ENCODE data around the gene ACSF3. TPM values are rescaled to one million over a fixed set of nuclear protein-coding genes. Genes with fewer than 3 reads are reported as not detected.

ACSF3 gene
- 10 to 100 TPM; 61.5 to 64.4 TPM for total RNA-seq
- 10 to 100 TPM; 21.3 to 44.7 (median 22.9) TPM for polyA plus RNA-seq
- total RNA-seq = 49.1 to 96.3 (median 82.8) reads per million in 6 experiments

- Mint-ChIP-seq H3K27me3 (peaks cover 0 to 13% (median 7%) of the 10 kb centered on the region in 5 donors), H3K4me1 (peaks cover 22 to 52% (median 47%) of the 10 kb centered on the region in 4 donors), H3K27ac (peak within 1 kb of the TSS; percentile 86 to 100 (median 96)), H3K9me3 (no peaks in the 10 kb centered on the region), H3K36me3 (peaks cover 0 to 2% (median 0%) of the 10 kb centered on the region in 3 donors), H3K4me3 (peak within 1 kb of the TSS; percentile 90 to 98 (median 96))
- ATAC-seq (peak; percentile 8 to 43), DNase-seq (peak; percentile 37 to 78 (median 62))
- POLR2A ChIA-PET = interaction anchor here (0.7 to 2.3 kb wide), 18 partner anchors 9 to 406 kb away, joined by 3 to 36 read pairs (median 4); partner anchors contain the start of genes CDH15, TRAPPC2L and ZNF778
Measured at GRCh38 chr16:89093602-89094251, at the start of gene ACSF3. ACSF3 (plus strand) TSS chr16:89093852; CDS start chr16:89100682, 6,830 bp downstream.

- POLR2A ChIA-PET = no interaction called here
- ATAC-seq = no peak
- H3K4me3 Mint-ChIP-seq = no peak overlapping the region
Measured at GRCh38 chr16:89044418-89045180, 49.1 kb upstream of the ACSF3 start.

GRCh38 chr16:89045181-89045815 is 48.4 kb upstream of the ACSF3 start:
- no peak overlapping the region for H3K27ac Mint-ChIP-seq
- DNase-seq = peak in 1 of 10 donors; percentile 23
- POLR2A ChIA-PET = no interaction called here
- peaks cover 0 to 7% (median 0%) of the 10 kb centered on the region in 5 donors for H3K27me3 Mint-ChIP-seq
- no peak overlapping the region for H3K4me3 Mint-ChIP-seq
- no peaks in the 10 kb centered on the region for H3K36me3 Mint-ChIP-seq
- H3K9me3 Mint-ChIP-seq = peaks cover 0 to 11% (median 0%) of the 10 kb centered on the region in 9 donors
- ATAC-seq = no peak
- peaks cover 0 to 3% (median 1%) of the 10 kb centered on the region in 4 donors for H3K4me1 Mint-ChIP-seq

More at GRCh38 chr16:89044418-89045180, 49.1 kb upstream of the ACSF3 start:
- DNase-seq = peak in 1 of 10 donors; percentile 50
- Mint-ChIP-seq H3K27me3 (peaks cover 0 to 7% (median 0%) of the 10 kb centered on the region in 5 donors), H3K36me3 (no peaks in the 10 kb centered on the region), H3K4me1 (peaks cover 0 to 3% (median 0%) of the 10 kb centered on the region in 4 donors), H3K9me3 (peaks cover 0 to 11% (median 0%) of the 10 kb centered on the region in 9 donors), H3K27ac (peak overlapping the region in 1 of 10 donors; percentile 67)

- peaks cover 0 to 7% (median 0%) of the 10 kb centered on the region in 5 donors for H3K27me3 Mint-ChIP-seq
- H3K9me3 Mint-ChIP-seq = peaks cover 0 to 11% (median 0%) of the 10 kb centered on the region in 9 donors
- ATAC-seq (no peak), DNase-seq (no peak)
- POLR2A ChIA-PET = no interaction called here
- no peak overlapping the region for H3K4me3 Mint-ChIP-seq
- peak overlapping the region in 2 of 10 donors; percentile 4 to 86 for H3K27ac Mint-ChIP-seq
- no peaks in the 10 kb centered on the region for H3K36me3 Mint-ChIP-seq
- peaks cover 0 to 3% (median 1%) of the 10 kb centered on the region in 4 donors for H3K4me1 Mint-ChIP-seq
Measured at GRCh38 chr16:89045881-89046280, 47.8 kb upstream of the ACSF3 start.

GRCh38 chr16:89046491-89046890 is 47.2 kb upstream of the ACSF3 start:
- no peaks in the 10 kb centered on the region for H3K36me3 Mint-ChIP-seq
- no peak overlapping the region for H3K4me3 Mint-ChIP-seq
- no peak overlapping the region for H3K27ac Mint-ChIP-seq
- peaks cover 0 to 7% (median 0%) of the 10 kb centered on the region in 5 donors for H3K27me3 Mint-ChIP-seq
- POLR2A ChIA-PET = no interaction called here
- peaks cover 0 to 3% (median 1%) of the 10 kb centered on the region in 4 donors for H3K4me1 Mint-ChIP-seq
- H3K9me3 Mint-ChIP-seq = peaks cover 0 to 11% (median 0%) of the 10 kb centered on the region in 9 donors
- DNase-seq (peak in 1 of 10 donors; percentile 42), ATAC-seq (no peak)

- H3K36me3 Mint-ChIP-seq = no peaks in the 10 kb centered on the region
- H3K27ac Mint-ChIP-seq = peak overlapping the region in 2 of 10 donors; percentile 34 to 74
- peaks cover 0 to 3% (median 1%) of the 10 kb centered on the region in 4 donors for H3K4me1 Mint-ChIP-seq
- peak in 1 of 10 donors; percentile 58 for DNase-seq
- H3K9me3 Mint-ChIP-seq = peaks cover 0 to 11% (median 0%) of the 10 kb centered on the region in 9 donors
- H3K4me3 Mint-ChIP-seq = peak overlapping the region in 1 of 10 donors; percentile 1
- ATAC-seq = no peak
- H3K27me3 Mint-ChIP-seq = peaks cover 0 to 7% (median 0%) of the 10 kb centered on the region in 5 donors
- POLR2A ChIA-PET = no interaction called here
Measured at GRCh38 chr16:89047331-89048089, 46.1 kb upstream of the ACSF3 start.

GRCh38 chr16:89048090-89048725 is 45.4 kb upstream of the ACSF3 start:
- Mint-ChIP-seq H3K4me3 (no peak overlapping the region), H3K36me3 (no peaks in the 10 kb centered on the region), H3K27me3 (peaks cover 0 to 7% (median 0%) of the 10 kb centered on the region in 5 donors), H3K27ac (no peak overlapping the region), H3K4me1 (peaks cover 0 to 5% (median 3%) of the 10 kb centered on the region in 4 donors), H3K9me3 (peaks cover 0 to 11% (median 0%) of the 10 kb centered on the region in 9 donors)
- POLR2A ChIA-PET = no interaction called here
- DNase-seq (peak in 1 of 10 donors; percentile 32), ATAC-seq (no peak)

- ATAC-seq (no peak), DNase-seq (peak in 1 of 10 donors; percentile 62)
- Mint-ChIP-seq H3K36me3 (no peaks in the 10 kb centered on the region), H3K4me1 (peaks cover 0 to 7% (median 3%) of the 10 kb centered on the region in 4 donors), H3K27me3 (peaks cover 0 to 7% (median 0%) of the 10 kb centered on the region in 5 donors), H3K4me3 (no peak overlapping the region), H3K27ac (peak overlapping the region in 1 of 10 donors; percentile 43), H3K9me3 (peaks cover 0 to 11% (median 0%) of the 10 kb centered on the region in 9 donors)
- POLR2A ChIA-PET = no interaction called here
Measured at GRCh38 chr16:89048871-89049422, 44.7 kb upstream of the ACSF3 start.

GRCh38 chr16:89049484-89050118 is 44.1 kb upstream of the ACSF3 start:
- Mint-ChIP-seq H3K4me3 (no peak overlapping the region), H3K4me1 (peaks cover 0 to 7% (median 3%) of the 10 kb centered on the region in 4 donors), H3K27ac (peak overlapping the region in 1 of 10 donors; percentile 43), H3K27me3 (peaks cover 0 to 7% (median 0%) of the 10 kb centered on the region in 5 donors), H3K9me3 (peaks cover 0 to 11% (median 0%) of the 10 kb centered on the region in 9 donors), H3K36me3 (no peaks in the 10 kb centered on the region)
- DNase-seq = peak in 1 of 10 donors; percentile 46
- ATAC-seq = no peak
- POLR2A ChIA-PET = no interaction called here

GRCh38 chr16:89050119-89050867 is 43.4 kb upstream of the ACSF3 start:
- peaks cover 0 to 7% (median 3%) of the 10 kb centered on the region in 4 donors for H3K4me1 Mint-ChIP-seq
- H3K27ac Mint-ChIP-seq = no peak overlapping the region
- DNase-seq (peak in 1 of 10 donors; percentile 40), ATAC-seq (no peak)
- POLR2A ChIA-PET = no interaction called here
- H3K27me3 Mint-ChIP-seq = peaks cover 0 to 7% (median 0%) of the 10 kb centered on the region in 5 donors
- no peaks in the 10 kb centered on the region for H3K36me3 Mint-ChIP-seq
- H3K9me3 Mint-ChIP-seq = peaks cover 0 to 11% (median 0%) of the 10 kb centered on the region in 9 donors
- H3K4me3 Mint-ChIP-seq = no peak overlapping the region
